IPS-18c (cell line): Measurements from ENCODE around the gene C11orf54.
"Not testable (repeated sequence)": the region's sequence is repeated elsewhere in the genome, so short reads cannot be mapped to it uniquely, and the experiment has no call there.

Experiments
- H3K4me3 ChIP-seq: 2 replicates; pipeline ENCODE4 v1.7.0; 2013; ENCODE audit warnings: low read depth, mild to moderate bottlenecking, low read length, moderate library complexity; ENCODE audit not compliant: insufficient read depth
- H3K9me3 ChIP-seq: one replicate; pipeline ENCODE4 v1.6.1; 2013; ENCODE audit warnings: mild to moderate bottlenecking, low read length, moderate library complexity; ENCODE audit not compliant: control insufficient read depth, insufficient read depth

Gene C11orf54

GRCh38 chr11:93730108-93731107 is 11.1 kb upstream of the C11orf54 start:
- Histone ChIP-seq H3K4me3 (no peak overlapping the region), H3K9me3 (no peaks in the 10 kb centered on the region)

- no peaks in the 10 kb centered on the region for H3K9me3 ChIP-seq
- no peak overlapping the region for H3K4me3 ChIP-seq
These were observed 9.1 kb upstream of the C11orf54 start for GRCh38 chr11:93732237-93732892.

- Histone ChIP-seq H3K4me3 (no peak overlapping the region), H3K9me3 (no peaks in the 10 kb centered on the region)
These were observed 8.0 kb upstream of the C11orf54 start for GRCh38 chr11:93733474-93733873.

DNA sequence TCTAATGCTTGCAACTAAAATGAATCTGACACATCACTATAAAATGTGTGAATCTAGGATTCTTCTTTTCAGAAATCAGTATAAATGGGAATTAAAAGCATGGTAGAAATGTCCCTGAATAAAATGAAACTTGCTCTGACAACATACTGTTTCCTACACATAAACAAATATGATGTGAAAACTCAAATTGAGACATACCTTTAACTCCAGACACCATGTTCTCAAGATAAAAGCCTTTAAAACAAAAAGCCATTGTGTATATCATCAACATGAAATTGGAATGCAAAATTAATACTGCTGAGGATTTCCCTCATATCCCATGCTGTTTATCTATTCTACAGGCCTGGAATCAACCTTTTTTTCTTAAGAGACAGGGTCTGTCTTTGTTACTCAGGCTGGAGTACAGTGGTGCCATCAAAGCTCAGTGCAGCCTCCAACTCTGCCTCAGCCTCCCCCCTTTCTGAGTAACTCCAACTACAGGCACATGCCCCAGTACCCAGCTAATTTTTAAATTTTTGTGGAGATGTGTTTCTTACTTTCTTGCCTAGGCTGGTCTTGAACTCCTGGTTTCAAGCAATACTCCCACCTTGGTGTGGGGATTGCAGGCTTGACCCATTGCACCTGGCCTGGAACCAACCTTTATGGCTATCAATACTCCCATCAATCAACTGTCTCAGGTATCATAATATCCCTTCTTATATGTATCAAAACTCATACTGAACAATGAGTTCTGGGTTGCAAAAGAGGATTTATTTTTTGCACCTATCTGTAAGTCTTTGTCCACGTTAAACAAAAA is 6.8 kb upstream of the C11orf54 start:
- no peaks in the 10 kb centered on the region for H3K9me3 ChIP-seq
- no peak overlapping the region for H3K4me3 ChIP-seq

DNA sequence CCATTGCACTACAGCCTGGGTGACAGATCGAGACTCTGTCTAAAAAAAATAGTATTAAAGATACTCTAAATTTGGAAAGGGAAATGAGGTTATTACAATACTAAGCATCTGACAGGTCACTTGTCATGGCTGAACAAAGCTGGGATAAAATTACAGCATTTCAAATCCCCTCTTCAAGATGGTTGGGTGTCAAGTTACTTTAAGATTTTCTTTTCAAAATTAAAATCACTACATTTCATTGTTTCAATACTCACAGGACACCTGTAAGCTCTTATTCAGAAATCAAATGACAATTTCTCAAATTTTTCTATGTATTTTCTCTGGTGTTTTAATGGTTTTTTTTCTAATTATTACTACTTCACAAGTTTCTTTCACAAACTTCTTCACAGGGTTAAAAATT is 5.8 kb upstream of the C11orf54 start:
- Histone ChIP-seq H3K4me3 (no peak overlapping the region), H3K9me3 (no peaks in the 10 kb centered on the region)

DNA sequence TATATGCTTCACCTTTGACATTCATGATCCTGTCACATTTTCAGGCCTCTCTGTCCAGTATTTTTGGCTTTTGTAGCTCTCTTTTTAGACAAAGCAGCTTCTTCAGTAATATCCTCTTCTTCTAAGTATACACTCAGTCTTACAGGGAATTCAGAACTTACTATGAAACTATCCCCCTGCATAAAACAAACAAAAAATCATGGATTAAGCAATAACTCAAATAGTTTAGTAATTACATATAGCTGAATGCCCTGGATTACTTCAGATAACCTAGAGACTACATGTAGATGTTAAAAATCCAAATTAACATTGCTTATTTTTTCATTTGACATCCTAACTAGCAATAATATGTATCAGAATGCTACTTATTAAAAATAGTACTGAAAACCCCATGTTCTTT is 5.3 kb upstream of the C11orf54 start:
- Histone ChIP-seq H3K9me3 (no peaks in the 10 kb centered on the region), H3K4me3 (no peak overlapping the region)

- no peaks in the 10 kb centered on the region for H3K9me3 ChIP-seq
- 0 out of 2 replicates have a peak overlapping the region, but pooled peaks have one; percentile 26 for H3K4me3 ChIP-seq
These were observed 3.4 kb upstream of the C11orf54 start for GRCh38 chr11:93737904-93738612.

- Histone ChIP-seq H3K9me3 (no peaks in the 10 kb centered on the region), H3K4me3 (peak overlapping the region; percentile 26)
These were observed 2.8 kb upstream of the C11orf54 start for GRCh38 chr11:93738647-93739081.

DNA sequence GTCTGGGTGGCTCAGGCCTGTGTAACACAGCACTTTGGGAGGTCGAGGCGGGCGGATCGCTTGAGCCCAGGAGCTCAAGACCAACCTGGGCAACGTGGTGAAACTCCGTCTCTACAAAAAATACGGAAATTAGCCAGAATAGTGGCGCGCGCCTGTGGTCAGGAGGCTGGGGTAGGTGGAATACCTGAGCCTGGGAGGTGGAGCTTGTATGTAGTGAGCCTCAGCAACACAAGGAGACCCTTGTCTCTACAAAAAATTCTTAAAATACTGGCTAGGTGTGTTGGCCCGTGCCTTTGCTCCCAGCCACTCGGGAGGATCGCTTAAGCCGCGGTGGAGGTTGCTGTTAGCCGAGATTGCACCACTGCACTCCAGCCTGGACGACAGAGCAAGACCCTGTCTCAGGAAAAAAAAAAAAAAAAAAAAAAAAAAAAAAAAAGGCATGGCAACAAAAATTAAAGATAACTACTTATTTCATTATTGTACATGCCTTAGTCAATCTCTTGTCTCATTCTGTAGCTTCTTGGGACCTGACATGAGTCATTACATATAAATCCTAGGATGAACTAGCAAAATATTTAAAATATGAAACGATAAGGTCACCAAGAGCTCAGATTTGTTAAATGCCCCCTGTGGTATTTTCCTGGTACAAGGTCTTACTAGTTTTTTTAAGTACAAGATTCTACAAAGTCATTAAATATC is 1.3 kb upstream of the C11orf54 start:
- peak overlapping the region; percentile 95 for H3K4me3 ChIP-seq

GRCh38 chr11:93740730-93741093 is 760 bp upstream of the C11orf54 start:
- Histone ChIP-seq H3K4me3 (peak overlapping the region; percentile 95), H3K9me3 (no peaks in the 10 kb centered on the region)

More for the DNA sequence above, 1.3 kb upstream of the C11orf54 start:
- no peaks in the 10 kb centered on the region for H3K9me3 ChIP-seq

DNA sequence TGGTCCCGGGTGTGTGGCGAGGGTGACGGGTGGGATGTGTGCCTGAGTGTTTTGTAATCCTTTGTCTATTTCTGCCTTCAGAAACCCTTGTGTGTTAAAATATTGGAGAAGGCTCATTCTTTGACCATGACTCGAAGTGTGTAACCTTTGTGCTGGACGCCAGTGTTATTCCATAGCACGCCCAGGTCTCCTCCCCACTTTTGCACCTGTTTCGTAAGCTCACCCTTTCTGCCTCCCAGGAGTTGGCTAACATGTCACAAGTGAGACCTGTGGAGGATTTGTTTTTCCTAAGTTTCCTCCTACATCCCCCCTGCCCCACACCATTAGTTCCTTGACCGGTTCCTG is 382 bp downstream of the C11orf54 start:
- peak overlapping the region; percentile 95 for H3K4me3 ChIP-seq
- no peaks in the 10 kb centered on the region for H3K9me3 ChIP-seq

GRCh38 chr11:93743291-93743690 is 1.8 kb downstream of the C11orf54 start:
- H3K4me3 ChIP-seq = no peak overlapping the region
- no peaks in the 10 kb centered on the region for H3K9me3 ChIP-seq

GRCh38 chr11:93744669-93745004 is 3.2 kb downstream of the C11orf54 start:
- Histone ChIP-seq H3K4me3 (no peak overlapping the region), H3K9me3 (no peaks in the 10 kb centered on the region)

DNA sequence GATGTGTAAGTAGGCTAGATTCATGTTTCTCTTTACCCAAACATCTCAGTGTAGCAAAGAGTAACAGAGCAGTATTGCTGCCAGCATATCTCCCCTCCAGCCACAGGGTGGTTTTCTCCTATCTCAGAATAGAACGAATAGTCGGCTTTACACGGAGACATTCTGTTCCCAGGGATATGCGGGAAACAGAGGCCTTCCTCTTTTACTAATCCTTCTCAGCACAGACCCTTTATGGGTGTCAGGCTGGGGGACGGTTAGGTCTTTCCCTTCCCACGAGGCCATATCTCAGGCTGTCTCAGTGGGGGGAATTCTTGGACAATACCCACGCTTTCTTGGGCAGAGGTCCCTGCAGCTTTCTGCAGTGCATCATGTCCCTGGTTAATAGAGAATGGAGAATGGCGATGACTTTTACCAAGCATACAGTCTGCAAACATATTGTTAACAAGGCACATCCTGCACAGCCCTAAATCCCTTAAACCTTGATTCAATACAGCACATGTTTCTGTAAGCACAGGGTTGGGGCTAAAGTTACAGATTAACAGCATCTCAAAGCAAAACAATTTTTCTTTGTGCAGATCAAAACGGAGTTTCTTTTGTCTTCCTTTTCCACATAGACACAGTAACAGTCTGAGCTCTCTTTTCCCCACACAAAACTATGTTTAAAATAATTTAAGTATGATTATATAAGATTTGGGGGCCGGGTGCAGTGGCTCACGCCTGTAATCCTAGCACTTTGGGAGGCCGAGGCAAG is 3.7 kb downstream of the C11orf54 start:
- not testable (repeated sequence) for H3K4me3 ChIP-seq, H3K9me3 ChIP-seq

DNA sequence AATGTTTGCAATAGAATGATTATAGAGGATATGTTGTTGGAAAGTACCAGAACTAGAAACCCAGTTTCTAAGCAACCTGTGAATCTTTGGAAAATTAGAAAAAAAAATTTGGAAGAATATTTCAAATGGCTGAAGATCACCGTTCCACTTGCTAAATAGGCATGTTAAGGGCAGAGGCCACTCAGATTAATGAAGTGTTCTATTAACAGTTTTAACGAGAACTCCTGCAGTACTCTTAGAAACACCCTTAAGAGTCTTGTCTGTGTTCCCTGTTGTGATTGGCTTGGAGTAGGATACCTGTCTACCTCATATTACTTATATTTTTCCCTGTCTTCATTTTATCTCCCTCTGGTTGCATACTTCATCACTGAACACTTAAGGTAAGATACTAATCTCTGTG is 4.6 kb downstream of the C11orf54 start:
- no peak overlapping the region for H3K4me3 ChIP-seq

DNA sequence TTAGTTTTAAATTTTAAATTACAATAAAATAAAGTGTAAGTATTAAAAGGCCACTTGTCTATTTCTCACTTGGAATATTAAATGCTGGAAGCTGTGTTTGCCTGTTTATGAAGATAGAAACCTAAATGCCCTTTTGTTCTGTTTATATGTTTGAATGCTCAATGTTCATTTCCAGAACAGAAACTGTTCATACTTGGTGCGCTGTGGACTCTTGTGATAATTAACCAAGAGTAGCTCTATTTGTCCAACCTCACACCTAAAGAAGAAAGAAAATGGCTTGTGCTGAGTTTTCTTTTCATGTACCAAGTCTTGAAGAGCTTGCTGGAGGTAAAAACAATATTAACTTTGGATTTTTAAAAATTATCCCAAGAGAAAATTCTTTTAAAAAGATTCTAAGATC is 5.7 kb downstream of the C11orf54 start:
- H3K4me3 ChIP-seq = no peak overlapping the region
- no peaks in the 10 kb centered on the region for H3K9me3 ChIP-seq

More for the DNA sequence above, 4.6 kb downstream of the C11orf54 start:
- no peaks in the 10 kb centered on the region for H3K9me3 ChIP-seq
